ENCODE measurements around the gene CNTNAP2. TPM values are rescaled to one million over a fixed set of nuclear protein-coding genes. Genes with fewer than 3 reads are reported as not detected.
"Not testable (repeated sequence)": the region's sequence is repeated elsewhere in the genome, so short reads cannot be mapped to it uniquely, and the experiment has no call there.

Gene CNTNAP2
- total and polyA plus RNA-seq, 2 donors: 5.1 to 10.3 TPM

DNA sequence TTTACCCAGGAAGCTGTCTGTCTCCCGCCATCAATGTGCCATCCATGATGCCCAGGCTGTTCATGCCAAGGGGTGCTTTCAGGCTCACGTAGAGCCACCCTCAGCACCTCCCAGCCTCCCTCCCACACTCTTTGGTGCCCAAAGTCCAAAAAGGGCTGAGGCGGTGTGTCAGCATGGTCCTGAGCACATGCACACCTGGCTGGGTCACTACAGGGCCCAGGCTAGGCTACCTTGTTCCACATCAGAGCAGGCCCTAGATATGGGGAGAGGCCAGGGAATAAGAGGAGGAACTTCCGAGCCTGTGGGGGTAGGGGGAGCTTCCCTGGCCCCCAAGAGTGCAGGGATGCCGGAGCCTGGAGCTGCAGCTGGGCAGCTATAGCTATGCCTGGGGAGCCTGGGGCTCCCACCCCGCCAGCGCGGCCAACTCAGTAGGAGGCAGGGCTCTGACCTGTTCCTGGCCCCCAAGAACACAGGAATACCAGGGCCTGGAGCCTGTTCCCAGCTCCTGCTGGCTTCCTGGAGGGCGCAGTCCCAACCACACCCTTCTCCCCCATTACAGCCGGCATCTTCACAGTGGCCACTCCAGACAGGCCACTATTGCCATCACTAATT is 2340.8 kb downstream of the CNTNAP2 start:
- Histone ChIP-seq H3K36me3 (ENCODE audit: control insufficient read depth in 2 of 2, insufficient read depth in 2 of 2, low read length in 1 of 2) (no peaks in the 10 kb centered on the region), H3K4me3 (ENCODE audit: low read length in 2 of 2) (no peak overlapping the region), H3K9me3 (ENCODE audit: control insufficient read depth in 2 of 2, insufficient read depth in 1 of 2, low read length in 1 of 2) (no peaks in the 10 kb centered on the region), H3K4me1 (ENCODE audit: control insufficient read depth in 2 of 2, insufficient read depth in 2 of 2, low read length in 2 of 2) (no peaks in the 10 kb centered on the region), H3K27me3 (ENCODE audit: control insufficient read depth in 2 of 2, insufficient read depth in 1 of 2, low read length in 1 of 2) (no peaks in the 10 kb centered on the region), H3K27ac (ENCODE audit: low read depth in 1 of 2, low read length in 1 of 2) (no peak overlapping the region)
- 94% methylated on average over 10 of the region's 10 CpGs for WGBS
- no peak for DNase-seq (ENCODE audit: low read depth in 6 of 9, low spot score in 9 of 9)

DNA sequence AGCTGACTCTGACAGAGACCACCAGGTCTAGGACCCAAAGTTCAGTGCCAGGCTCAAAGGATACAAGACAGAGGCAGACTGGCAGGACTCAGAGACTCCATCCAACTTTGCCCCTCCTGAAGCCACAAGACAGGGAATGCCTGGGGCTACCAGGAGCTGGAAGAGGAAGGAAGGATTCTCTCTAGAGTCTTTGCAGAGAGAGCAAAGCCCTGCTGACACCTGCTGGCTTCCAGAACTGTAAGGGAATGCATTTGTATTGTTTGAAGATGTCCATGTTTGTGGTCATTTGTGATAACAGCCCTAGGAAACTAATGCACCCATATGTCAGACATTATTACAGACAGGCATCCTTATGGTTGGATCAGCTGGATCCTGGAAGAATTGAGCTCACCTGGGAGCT is 2341.7 kb downstream of the CNTNAP2 start:
- Histone ChIP-seq H3K4me1 (ENCODE audit: control insufficient read depth in 2 of 2, insufficient read depth in 2 of 2, low read length in 2 of 2) (no peaks in the 10 kb centered on the region), H3K27me3 (ENCODE audit: control insufficient read depth in 2 of 2, insufficient read depth in 1 of 2, low read length in 1 of 2) (no peaks in the 10 kb centered on the region), H3K36me3 (ENCODE audit: control insufficient read depth in 2 of 2, insufficient read depth in 2 of 2, low read length in 1 of 2) (no peaks in the 10 kb centered on the region), H3K9me3 (ENCODE audit: control insufficient read depth in 2 of 2, insufficient read depth in 1 of 2, low read length in 1 of 2) (no peaks in the 10 kb centered on the region), H3K27ac (ENCODE audit: low read depth in 1 of 2, low read length in 1 of 2) (no peak overlapping the region), H3K4me3 (ENCODE audit: low read length in 2 of 2) (no peak overlapping the region)
- no peak for DNase-seq (ENCODE audit: low read depth in 6 of 9, low spot score in 9 of 9)

DNA sequence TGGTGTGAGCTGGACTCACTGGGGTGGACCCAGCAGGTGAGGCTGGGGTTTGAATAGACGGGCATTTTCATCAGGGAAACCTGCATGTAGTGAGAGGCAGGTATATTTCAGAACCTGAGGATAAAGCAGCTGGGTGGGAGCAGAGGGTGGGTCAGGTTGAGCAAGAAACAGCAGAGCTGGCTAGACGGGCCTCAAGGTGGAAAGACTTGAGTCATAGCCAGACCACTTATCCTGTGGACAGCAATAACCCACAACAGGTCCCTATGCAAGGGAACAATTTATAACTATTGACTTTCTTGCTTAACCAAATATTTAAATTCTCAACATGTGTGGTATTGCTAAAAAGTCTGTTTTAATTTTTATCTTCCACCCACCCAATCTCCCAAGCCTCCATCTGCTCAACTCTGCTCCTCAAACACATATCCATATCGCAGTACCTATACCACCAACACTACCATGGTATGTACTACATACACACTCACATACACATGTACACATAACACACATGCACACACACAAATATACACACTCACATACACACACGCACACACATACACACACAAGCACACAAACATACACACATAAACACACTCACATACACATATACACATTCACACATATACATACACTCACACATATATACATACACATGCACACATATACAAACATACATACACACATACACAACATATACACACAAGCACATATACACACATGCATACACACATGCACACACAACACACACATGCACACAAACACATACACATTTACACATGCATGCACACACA is 2345.0 kb downstream of the CNTNAP2 start:
- WGBS: 96% methylated on average over 4 of the region's 4 CpGs
- Histone ChIP-seq H3K27me3 (ENCODE audit: control insufficient read depth in 2 of 2, insufficient read depth in 1 of 2, low read length in 1 of 2) (no peaks in the 10 kb centered on the region), H3K27ac (ENCODE audit: low read depth in 1 of 2, low read length in 1 of 2) (no peak overlapping the region), H3K36me3 (ENCODE audit: control insufficient read depth in 2 of 2, insufficient read depth in 2 of 2, low read length in 1 of 2) (no peaks in the 10 kb centered on the region), H3K9me3 (ENCODE audit: control insufficient read depth in 2 of 2, insufficient read depth in 1 of 2, low read length in 1 of 2) (no peaks in the 10 kb centered on the region), H3K4me1 (ENCODE audit: control insufficient read depth in 2 of 2, insufficient read depth in 2 of 2, low read length in 2 of 2) (no peaks in the 10 kb centered on the region), H3K4me3 (ENCODE audit: low read length in 2 of 2) (no peak overlapping the region)
- no peak for DNase-seq (ENCODE audit: low read depth in 6 of 9, low spot score in 9 of 9)

DNA sequence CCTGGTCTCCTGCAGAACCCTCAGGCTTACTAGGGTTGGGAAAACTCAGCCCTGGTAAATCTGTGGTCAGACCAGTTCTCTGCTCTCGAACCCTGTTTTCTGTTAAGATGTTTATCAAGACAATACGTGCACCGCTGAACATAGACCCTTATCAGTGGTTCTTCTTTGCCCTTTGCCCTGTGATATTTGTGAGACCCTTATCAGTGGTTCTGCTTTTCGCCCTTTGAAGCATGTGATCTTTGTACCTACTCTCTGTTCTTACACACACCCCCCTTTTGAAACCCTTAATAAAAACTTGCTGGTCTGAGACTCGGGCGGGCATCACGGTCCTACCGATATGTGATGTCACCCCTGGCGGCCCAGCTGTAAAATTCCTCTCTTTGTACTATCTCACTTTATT is 2346.2 kb downstream of the CNTNAP2 start:
- not testable (repeated sequence) for DNase-seq (ENCODE audit: low read depth in 6 of 9, low spot score in 9 of 9); H3K9me3 ChIP-seq (ENCODE audit: control insufficient read depth in 2 of 2, insufficient read depth in 1 of 2, low read length in 1 of 2); H3K27me3 ChIP-seq (ENCODE audit: control insufficient read depth in 2 of 2, insufficient read depth in 1 of 2, low read length in 1 of 2); H3K4me3 ChIP-seq (ENCODE audit: low read length in 2 of 2); H3K4me1 ChIP-seq (ENCODE audit: control insufficient read depth in 2 of 2, insufficient read depth in 2 of 2, low read length in 2 of 2); H3K36me3 ChIP-seq (ENCODE audit: control insufficient read depth in 2 of 2, insufficient read depth in 2 of 2, low read length in 1 of 2); H3K27ac ChIP-seq (ENCODE audit: low read depth in 1 of 2, low read length in 1 of 2)
- WGBS: 97% methylated on average over 9 of the region's 9 CpGs

DNA sequence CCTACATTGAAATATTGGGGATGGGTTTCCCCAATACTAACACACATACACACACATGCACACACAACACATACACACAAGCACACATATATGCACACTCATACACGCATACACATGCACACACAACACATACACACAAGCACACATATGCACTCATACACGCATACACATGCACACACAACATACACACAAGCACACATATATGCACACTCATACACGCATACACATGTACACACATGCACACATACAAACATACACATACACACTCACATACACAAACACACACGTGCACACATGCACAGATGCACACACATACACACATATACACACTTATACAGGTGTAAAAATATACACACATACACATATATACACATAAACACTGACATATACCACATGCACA is 2346.6 kb downstream of the CNTNAP2 start:
- H3K27ac ChIP-seq (ENCODE audit: low read depth in 1 of 2, low read length in 1 of 2): no peak overlapping the region

DNA sequence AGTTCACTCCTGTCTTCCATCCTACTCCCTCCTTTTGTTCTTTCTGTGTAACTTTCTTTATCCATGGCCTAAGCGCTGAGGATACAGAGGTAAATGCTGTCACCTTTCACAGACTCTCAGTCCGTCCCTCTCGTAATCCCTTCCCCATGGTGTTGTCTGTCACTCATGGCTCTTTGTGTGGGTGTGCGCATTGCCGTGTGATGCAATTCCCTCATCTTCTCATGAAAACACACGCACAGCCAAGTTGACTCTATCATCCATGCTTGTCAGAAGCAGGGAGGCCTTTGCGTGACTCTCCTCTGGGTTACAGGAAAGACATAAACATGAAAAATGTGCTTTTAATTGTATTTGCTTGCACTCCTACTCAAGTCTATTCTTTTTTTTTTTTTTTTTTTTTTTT is 2348.3 kb downstream of the CNTNAP2 start:
- no peaks in the 10 kb centered on the region for H3K4me1 ChIP-seq (ENCODE audit: control insufficient read depth in 2 of 2, insufficient read depth in 2 of 2, low read length in 2 of 2)
- WGBS: 96% methylated on average over 7 of the region's 7 CpGs
- DNase-seq (ENCODE audit: low read depth in 6 of 9, low spot score in 9 of 9): no peak
- no peaks in the 10 kb centered on the region for H3K27me3 ChIP-seq (ENCODE audit: control insufficient read depth in 2 of 2, insufficient read depth in 1 of 2, low read length in 1 of 2)
- no peak overlapping the region for H3K27ac ChIP-seq (ENCODE audit: low read depth in 1 of 2, low read length in 1 of 2)
- no peak overlapping the region for H3K4me3 ChIP-seq (ENCODE audit: low read length in 2 of 2)
- H3K9me3 ChIP-seq (ENCODE audit: control insufficient read depth in 2 of 2, insufficient read depth in 1 of 2, low read length in 1 of 2): no peaks in the 10 kb centered on the region
- no peaks in the 10 kb centered on the region for H3K36me3 ChIP-seq (ENCODE audit: control insufficient read depth in 2 of 2, insufficient read depth in 2 of 2, low read length in 1 of 2)

More for the DNA sequence above, 2346.6 kb downstream of the CNTNAP2 start:
- no peaks in the 10 kb centered on the region for H3K4me1 ChIP-seq (ENCODE audit: control insufficient read depth in 2 of 2, insufficient read depth in 2 of 2, low read length in 2 of 2)
- no peaks in the 10 kb centered on the region for H3K36me3 ChIP-seq (ENCODE audit: control insufficient read depth in 2 of 2, insufficient read depth in 2 of 2, low read length in 1 of 2)
- H3K27me3 ChIP-seq (ENCODE audit: control insufficient read depth in 2 of 2, insufficient read depth in 1 of 2, low read length in 1 of 2): no peaks in the 10 kb centered on the region
- no peaks in the 10 kb centered on the region for H3K9me3 ChIP-seq (ENCODE audit: control insufficient read depth in 2 of 2, insufficient read depth in 1 of 2, low read length in 1 of 2)
- H3K4me3 ChIP-seq (ENCODE audit: low read length in 2 of 2): no peak overlapping the region
- WGBS: 97% methylated on average over 4 of the region's 4 CpGs
- no peak for DNase-seq (ENCODE audit: low read depth in 6 of 9, low spot score in 9 of 9)

DNA sequence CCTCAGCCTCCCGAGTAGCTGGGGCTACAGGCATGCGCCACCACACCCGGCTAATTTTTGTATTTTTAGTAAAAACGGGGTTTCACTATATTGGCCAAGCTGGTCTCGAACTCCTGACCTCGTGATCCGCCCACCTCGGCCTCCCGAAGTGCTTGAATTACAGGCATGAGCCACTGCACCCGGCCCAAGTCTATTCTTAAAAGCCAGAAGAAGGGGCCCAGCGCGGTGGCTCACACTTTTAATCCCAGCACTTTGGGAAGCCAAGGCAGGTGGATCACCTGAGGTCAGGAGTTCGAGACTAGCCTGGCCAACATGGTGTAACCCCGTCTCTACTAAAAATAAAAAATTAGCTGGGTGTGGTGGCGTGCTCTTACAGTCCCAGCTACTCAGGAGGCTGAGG is 2348.8 kb downstream of the CNTNAP2 start:
- not testable (repeated sequence) for H3K9me3 ChIP-seq (ENCODE audit: control insufficient read depth in 2 of 2, insufficient read depth in 1 of 2, low read length in 1 of 2); H3K27me3 ChIP-seq (ENCODE audit: control insufficient read depth in 2 of 2, insufficient read depth in 1 of 2, low read length in 1 of 2); H3K4me1 ChIP-seq (ENCODE audit: control insufficient read depth in 2 of 2, insufficient read depth in 2 of 2, low read length in 2 of 2); H3K36me3 ChIP-seq (ENCODE audit: control insufficient read depth in 2 of 2, insufficient read depth in 2 of 2, low read length in 1 of 2); DNase-seq (ENCODE audit: low read depth in 6 of 9, low spot score in 9 of 9); H3K27ac ChIP-seq (ENCODE audit: low read depth in 1 of 2, low read length in 1 of 2); H3K4me3 ChIP-seq (ENCODE audit: low read length in 2 of 2)
- WGBS: 97% methylated on average over 15 of the region's 15 CpGs

DNA sequence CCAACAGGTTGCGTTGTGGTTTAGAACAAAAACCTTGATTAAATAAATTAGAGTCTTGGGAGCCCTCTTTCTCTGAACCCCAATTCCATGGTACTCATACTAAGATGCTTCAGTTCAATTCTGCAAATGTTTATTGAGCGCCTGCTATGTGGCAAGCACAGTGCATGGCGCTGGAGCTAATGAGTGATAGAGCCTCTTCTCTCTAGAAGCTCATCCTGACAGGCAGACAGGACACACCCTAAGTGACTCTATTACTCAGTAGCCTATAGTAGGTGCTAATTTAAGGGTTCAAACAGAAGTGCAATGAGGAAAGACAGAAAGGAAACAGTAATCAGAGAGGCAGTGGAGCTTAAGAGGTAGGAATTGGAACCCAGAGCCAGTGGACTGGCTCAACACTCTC is 2349.5 kb downstream of the CNTNAP2 start:
- 95% methylated on average over 3 of the region's 3 CpGs for WGBS
- Histone ChIP-seq H3K9me3 (ENCODE audit: control insufficient read depth in 2 of 2, insufficient read depth in 1 of 2, low read length in 1 of 2) (no peaks in the 10 kb centered on the region), H3K27me3 (ENCODE audit: control insufficient read depth in 2 of 2, insufficient read depth in 1 of 2, low read length in 1 of 2) (no peaks in the 10 kb centered on the region), H3K27ac (ENCODE audit: low read depth in 1 of 2, low read length in 1 of 2) (no peak overlapping the region), H3K36me3 (ENCODE audit: control insufficient read depth in 2 of 2, insufficient read depth in 2 of 2, low read length in 1 of 2) (no peaks in the 10 kb centered on the region), H3K4me3 (ENCODE audit: low read length in 2 of 2) (no peak overlapping the region), H3K4me1 (ENCODE audit: control insufficient read depth in 2 of 2, insufficient read depth in 2 of 2, low read length in 2 of 2) (no peaks in the 10 kb centered on the region)
- no peak for DNase-seq (ENCODE audit: low read depth in 6 of 9, low spot score in 9 of 9)

DNA sequence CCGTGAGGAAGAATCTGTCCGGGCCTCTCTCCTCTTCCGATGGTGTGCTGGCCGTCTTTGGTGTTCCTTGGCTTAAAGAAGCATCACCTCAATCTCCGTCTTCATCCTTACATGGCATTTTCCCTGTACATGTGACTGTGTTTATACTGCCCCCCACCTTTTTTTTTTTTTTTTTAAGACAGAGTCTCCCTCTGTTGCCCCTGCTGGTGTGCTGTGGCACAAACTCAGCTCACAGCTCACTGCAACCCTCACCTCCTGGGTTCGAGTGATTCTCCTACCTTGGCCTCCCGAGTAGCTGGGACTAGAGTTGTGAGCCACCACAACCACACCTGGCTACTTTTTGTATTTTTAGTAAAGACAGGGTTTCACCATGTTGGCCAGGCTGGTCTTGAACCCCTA is 2352.1 kb downstream of the CNTNAP2 start:
- Histone ChIP-seq H3K4me1 (ENCODE audit: control insufficient read depth in 2 of 2, insufficient read depth in 2 of 2, low read length in 2 of 2) (no peaks in the 10 kb centered on the region), H3K9me3 (ENCODE audit: control insufficient read depth in 2 of 2, insufficient read depth in 1 of 2, low read length in 1 of 2) (no peaks in the 10 kb centered on the region), H3K27me3 (ENCODE audit: control insufficient read depth in 2 of 2, insufficient read depth in 1 of 2, low read length in 1 of 2) (no peaks in the 10 kb centered on the region), H3K36me3 (ENCODE audit: control insufficient read depth in 2 of 2, insufficient read depth in 2 of 2, low read length in 1 of 2) (no peaks in the 10 kb centered on the region), H3K27ac (ENCODE audit: low read depth in 1 of 2, low read length in 1 of 2) (no peak overlapping the region), H3K4me3 (ENCODE audit: low read length in 2 of 2) (no peak overlapping the region)
- 96% methylated on average over 7 of the region's 7 CpGs for WGBS
- no peak for DNase-seq (ENCODE audit: low read depth in 6 of 9, low spot score in 9 of 9)
